ENCODE results near the gene IL12B. TPM values are rescaled to one million over a fixed set of nuclear protein-coding genes. Genes with fewer than 3 reads are reported as not detected.
A peak's percentile ranks its signal among the peaks of the same experiment; 100 is the strongest.

The IL12B gene
- total RNA-seq, 1 donor from 2014 or later: not detected

DNA sequence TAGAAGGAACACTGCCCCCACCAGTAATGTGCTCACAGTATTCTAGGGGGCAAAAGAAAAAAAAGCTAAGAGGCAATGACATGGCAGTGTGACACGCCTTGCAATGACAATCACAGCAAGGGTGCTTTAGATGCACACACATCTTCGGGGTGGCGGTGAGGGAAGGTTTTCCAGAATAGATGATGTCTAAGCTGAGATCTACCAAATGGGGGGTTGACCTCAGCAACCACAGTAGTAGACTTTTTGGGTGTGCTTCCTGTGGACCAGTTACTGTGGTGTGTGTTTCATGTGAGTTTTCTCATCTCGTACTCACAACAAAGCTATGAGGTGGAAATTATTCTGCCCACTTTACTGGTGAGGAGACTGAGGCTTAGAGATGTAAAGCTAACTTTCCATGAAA lies 10.2 kb upstream of the IL12B start:
- no peaks in the 10 kb centered on the region for H3K79me2 ChIP-seq (ENCODE audit: insufficient read depth, low read length)
- H4K20me1 ChIP-seq (ENCODE audit: insufficient read depth, low read length): no peaks in the 10 kb centered on the region
- no peak for DNase-seq (ENCODE audit: low read depth)
- TF ChIP-seq EZH2 (IDR thresholded peaks at IDR 0.05; ENCODE audit: insufficient read depth, low read length): no peak
- TF ChIP-seq, protein P1, sequence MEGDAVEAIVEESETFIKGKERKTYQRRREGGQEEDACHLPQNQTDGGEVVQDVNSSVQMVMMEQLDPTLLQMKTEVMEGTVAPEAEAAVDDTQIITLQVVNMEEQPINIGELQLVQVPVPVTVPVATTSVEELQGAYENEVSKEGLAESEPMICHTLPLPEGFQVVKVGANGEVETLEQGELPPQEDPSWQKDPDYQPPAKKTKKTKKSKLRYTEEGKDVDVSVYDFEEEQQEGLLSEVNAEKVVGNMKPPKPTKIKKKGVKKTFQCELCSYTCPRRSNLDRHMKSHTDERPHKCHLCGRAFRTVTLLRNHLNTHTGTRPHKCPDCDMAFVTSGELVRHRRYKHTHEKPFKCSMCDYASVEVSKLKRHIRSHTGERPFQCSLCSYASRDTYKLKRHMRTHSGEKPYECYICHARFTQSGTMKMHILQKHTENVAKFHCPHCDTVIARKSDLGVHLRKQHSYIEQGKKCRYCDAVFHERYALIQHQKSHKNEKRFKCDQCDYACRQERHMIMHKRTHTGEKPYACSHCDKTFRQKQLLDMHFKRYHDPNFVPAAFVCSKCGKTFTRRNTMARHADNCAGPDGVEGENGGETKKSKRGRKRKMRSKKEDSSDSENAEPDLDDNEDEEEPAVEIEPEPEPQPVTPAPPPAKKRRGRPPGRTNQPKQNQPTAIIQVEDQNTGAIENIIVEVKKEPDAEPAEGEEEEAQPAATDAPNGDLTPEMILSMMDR (IDR thresholded peaks at IDR 0.05; ENCODE audit: insufficient read depth, low read depth, low read length): no peak
- no peaks in the 10 kb centered on the region for H3K27me3 ChIP-seq (ENCODE audit: insufficient read depth, low read length)
- no peaks in the 10 kb centered on the region for H3K36me3 ChIP-seq (ENCODE audit: insufficient read depth, low read length)
- Mint-ChIP-seq H3K9me3 (ENCODE audit: unreplicated experiment) (peaks cover 12% of the 10 kb centered on the region), H3K36me3 (ENCODE audit: low read depth, unreplicated experiment) (peaks cover 2% of the 10 kb centered on the region), H3K4me1 (ENCODE audit: low read depth, unreplicated experiment) (peaks cover 26% of the 10 kb centered on the region), H3K27ac (ENCODE audit: unreplicated experiment) (no peak overlapping the region), H3K27me3 (ENCODE audit: low read depth, unreplicated experiment) (peaks cover 16% of the 10 kb centered on the region), H3K4me3 (ENCODE audit: unreplicated experiment) (no peak overlapping the region)
- peak; percentile 73 for FAIRE-seq
- no peak overlapping the region for H3K4me2 ChIP-seq (ENCODE audit: low read length)
- H3K9me3 ChIP-seq (ENCODE audit: insufficient read depth, low read depth, low read length): peaks cover 5% of the 10 kb centered on the region
- no peak overlapping the region for H3K27ac ChIP-seq (ENCODE audit: low read depth, low read length)
- no peak overlapping the region for H3K9ac ChIP-seq (ENCODE audit: low read length)
- peaks cover 16% of the 10 kb centered on the region for H3K4me1 ChIP-seq (ENCODE audit: insufficient read depth, low read length)
- no peak overlapping the region for H2AFZ ChIP-seq (ENCODE audit: low read depth, low read length)
- H3K4me3 ChIP-seq (ENCODE audit: insufficient read depth, low read depth, low read length): no peak overlapping the region

DNA sequence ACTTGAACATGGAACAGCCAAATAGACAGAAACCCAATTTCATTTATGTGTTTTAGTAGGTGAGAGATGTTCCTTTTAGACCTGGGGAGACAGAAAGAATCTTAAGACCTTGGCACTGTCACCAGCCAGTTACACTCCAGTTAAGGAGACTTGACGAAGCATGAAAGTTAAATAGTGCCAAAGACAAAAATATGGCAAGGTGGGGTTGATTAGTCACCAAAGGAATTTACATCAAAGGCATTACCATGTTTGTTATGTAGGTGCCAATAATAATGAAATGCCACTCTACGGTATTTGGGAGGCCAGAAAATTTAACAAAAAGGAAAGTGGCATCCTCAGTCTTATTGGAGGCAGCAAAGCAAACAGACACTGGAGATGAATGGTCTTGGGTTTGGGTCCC lies 9.2 kb upstream of the IL12B start:
- Histone ChIP-seq H3K27me3 (ENCODE audit: insufficient read depth, low read length) (no peaks in the 10 kb centered on the region), H3K4me1 (ENCODE audit: insufficient read depth, low read length) (peaks cover 16% of the 10 kb centered on the region), H3K9me3 (ENCODE audit: insufficient read depth, low read depth, low read length) (peaks cover 3% of the 10 kb centered on the region), H3K4me3 (ENCODE audit: insufficient read depth, low read depth, low read length) (no peak overlapping the region), H3K27ac (ENCODE audit: low read depth, low read length) (no peak overlapping the region), H3K9ac (ENCODE audit: low read length) (no peak overlapping the region), H3K4me2 (ENCODE audit: low read length) (no peak overlapping the region), H3K79me2 (ENCODE audit: insufficient read depth, low read length) (no peaks in the 10 kb centered on the region), H3K36me3 (ENCODE audit: insufficient read depth, low read length) (no peaks in the 10 kb centered on the region), H4K20me1 (ENCODE audit: insufficient read depth, low read length) (no peaks in the 10 kb centered on the region), H2AFZ (ENCODE audit: low read depth, low read length) (no peak overlapping the region)
- FAIRE-seq (no peak), DNase-seq (ENCODE audit: low read depth) (no peak)
- H3K9me3 Mint-ChIP-seq (ENCODE audit: unreplicated experiment): peaks cover 8% of the 10 kb centered on the region
- no peak overlapping the region for H3K27ac Mint-ChIP-seq (ENCODE audit: unreplicated experiment)
- TF ChIP-seq, protein P1 (IDR thresholded peaks at IDR 0.05; ENCODE audit: insufficient read depth, low read depth, low read length): no peak
- TF ChIP-seq EZH2 (IDR thresholded peaks at IDR 0.05; ENCODE audit: insufficient read depth, low read length): no peak
- peaks cover 26% of the 10 kb centered on the region for H3K4me1 Mint-ChIP-seq (ENCODE audit: low read depth, unreplicated experiment)
- peaks cover 13% of the 10 kb centered on the region for H3K27me3 Mint-ChIP-seq (ENCODE audit: low read depth, unreplicated experiment)
- peaks cover 2% of the 10 kb centered on the region for H3K36me3 Mint-ChIP-seq (ENCODE audit: low read depth, unreplicated experiment)
- H3K4me3 Mint-ChIP-seq (ENCODE audit: unreplicated experiment): no peak overlapping the region

DNA sequence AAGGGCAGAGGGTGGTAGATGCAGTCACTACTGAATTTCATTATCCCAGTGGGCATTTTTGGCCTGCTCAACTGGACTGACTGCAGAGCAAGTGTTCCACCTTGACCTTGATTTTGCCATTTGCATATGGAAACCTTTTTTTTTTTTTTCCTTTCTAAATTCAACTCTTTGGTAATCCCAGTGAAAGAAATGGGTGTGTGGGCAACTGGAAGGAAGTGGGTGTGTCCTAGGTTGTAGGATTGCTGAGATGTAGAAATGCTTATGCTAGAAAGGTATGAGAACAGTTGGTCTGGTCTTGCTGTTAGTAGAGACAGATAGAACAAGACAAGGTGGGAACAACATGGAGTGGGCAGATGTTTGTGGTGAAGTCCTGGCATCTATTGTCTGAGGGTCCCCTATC lies 7.8 kb upstream of the IL12B start:
- no peak overlapping the region for H3K4me3 Mint-ChIP-seq (ENCODE audit: unreplicated experiment)
- Histone ChIP-seq H3K36me3 (ENCODE audit: insufficient read depth, low read length) (no peaks in the 10 kb centered on the region), H3K4me2 (ENCODE audit: low read length) (peak overlapping the region; percentile 51), H3K27ac (ENCODE audit: low read depth, low read length) (no peak overlapping the region), H3K79me2 (ENCODE audit: insufficient read depth, low read length) (no peaks in the 10 kb centered on the region), H3K4me1 (ENCODE audit: insufficient read depth, low read length) (peaks cover 16% of the 10 kb centered on the region), H3K9me3 (ENCODE audit: insufficient read depth, low read depth, low read length) (no peaks in the 10 kb centered on the region), H4K20me1 (ENCODE audit: insufficient read depth, low read length) (no peaks in the 10 kb centered on the region), H3K4me3 (ENCODE audit: insufficient read depth, low read depth, low read length) (no peak overlapping the region), H2AFZ (ENCODE audit: low read depth, low read length) (no peak overlapping the region), H3K9ac (ENCODE audit: low read length) (no peak overlapping the region), H3K27me3 (ENCODE audit: insufficient read depth, low read length) (no peaks in the 10 kb centered on the region)
- no peak for DNase-seq (ENCODE audit: low read depth)
- peak overlapping the region; percentile 88 for H3K27ac Mint-ChIP-seq (ENCODE audit: unreplicated experiment)
- H3K27me3 Mint-ChIP-seq (ENCODE audit: low read depth, unreplicated experiment): peaks cover under 1% of the 10 kb centered on the region
- H3K36me3 Mint-ChIP-seq (ENCODE audit: low read depth, unreplicated experiment): no peaks in the 10 kb centered on the region
- no peak for TF ChIP-seq EZH2 (IDR thresholded peaks at IDR 0.05; ENCODE audit: insufficient read depth, low read length)
- TF ChIP-seq, protein P1 (IDR thresholded peaks at IDR 0.05; ENCODE audit: insufficient read depth, low read depth, low read length): no peak
- peaks cover 26% of the 10 kb centered on the region for H3K4me1 Mint-ChIP-seq (ENCODE audit: low read depth, unreplicated experiment)
- no peaks in the 10 kb centered on the region for H3K9me3 Mint-ChIP-seq (ENCODE audit: unreplicated experiment)
- no peak for FAIRE-seq
